Activated naive CD4-positive, alpha-beta T cell treated with anti-CD3 and anti-CD28 coated beads, Interleukin-2, amount 50 U/mL, for 72 hours (primary cell): ENCODE measurements around the gene CPEB4. TPM values are rescaled to one million over a fixed set of nuclear protein-coding genes. Genes with fewer than 3 reads are reported as not detected.
A peak's percentile ranks its signal among the peaks of the same experiment; 100 is the strongest.

Experiments used
- ATAC-seq, 2 donors: fragments of 150-1000 bp; cut with Tn5 transposase; 2 replicates each; pipeline ENCODE4 v1.10.0; 2021; ENCODE audit warnings: mild to moderate bottlenecking in 2 of 2, moderate library complexity in 2 of 2
- DNase-seq, 2 donors: peaks; one replicate each; pipeline ENCODE4 v3.0.0; 2021 to 2022; ENCODE audit warnings: low spot score in 2 of 2
- H3K27ac Mint-ChIP-seq, 2 donors: one replicate each; pipeline ENCODE4 v1.8.0; 2022; ENCODE audit warnings: mild to moderate bottlenecking in 2 of 2, mixed read lengths in 2 of 2
- H3K36me3 Mint-ChIP-seq, 2 donors: one replicate each; pipeline ENCODE4 v1.8.0; 2022; ENCODE audit warnings: mixed read lengths in 2 of 2
- H3K9me3 Mint-ChIP-seq, 2 donors: one replicate each; pipeline ENCODE4 v1.8.0; 2022; ENCODE audit warnings: mixed read lengths in 2 of 2
- total RNA-seq, 2 donors: library from RNA; stranded (reverse); gene quantifications; one replicate each; pipeline ENCODE4 v1.2.3, GENCODE V29; 2022

Gene CPEB4
- total RNA-seq, 2 donors from 2014 or later, result 11.8 to 25.0 TPM

DNA sequence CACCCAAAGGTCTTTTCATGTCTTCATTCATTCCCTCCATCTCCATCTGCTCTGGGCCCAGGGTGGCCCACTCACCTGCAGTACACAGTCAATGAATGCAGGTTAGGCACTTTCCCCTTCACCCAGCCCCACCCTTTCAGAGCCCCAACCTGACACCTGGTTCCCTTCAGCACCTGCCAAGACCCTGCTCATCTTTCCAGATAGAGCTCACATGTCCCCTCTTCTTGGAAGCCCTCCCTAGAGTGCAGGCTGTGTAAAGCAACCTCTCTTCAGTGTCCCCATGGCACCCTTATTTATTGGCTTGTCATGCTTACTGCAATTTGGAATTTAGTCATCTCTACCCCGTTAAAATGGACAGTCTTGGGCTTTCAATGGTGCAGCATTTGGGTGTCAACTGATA, 13.0 kb upstream of the CPEB4 start:
- ATAC-seq (no peak), DNase-seq (no peak)
- no peaks in the 10 kb centered on the region for H3K36me3 Mint-ChIP-seq
- no peaks in the 10 kb centered on the region for H3K9me3 Mint-ChIP-seq
- H3K27ac Mint-ChIP-seq, result no peak overlapping the region

DNA sequence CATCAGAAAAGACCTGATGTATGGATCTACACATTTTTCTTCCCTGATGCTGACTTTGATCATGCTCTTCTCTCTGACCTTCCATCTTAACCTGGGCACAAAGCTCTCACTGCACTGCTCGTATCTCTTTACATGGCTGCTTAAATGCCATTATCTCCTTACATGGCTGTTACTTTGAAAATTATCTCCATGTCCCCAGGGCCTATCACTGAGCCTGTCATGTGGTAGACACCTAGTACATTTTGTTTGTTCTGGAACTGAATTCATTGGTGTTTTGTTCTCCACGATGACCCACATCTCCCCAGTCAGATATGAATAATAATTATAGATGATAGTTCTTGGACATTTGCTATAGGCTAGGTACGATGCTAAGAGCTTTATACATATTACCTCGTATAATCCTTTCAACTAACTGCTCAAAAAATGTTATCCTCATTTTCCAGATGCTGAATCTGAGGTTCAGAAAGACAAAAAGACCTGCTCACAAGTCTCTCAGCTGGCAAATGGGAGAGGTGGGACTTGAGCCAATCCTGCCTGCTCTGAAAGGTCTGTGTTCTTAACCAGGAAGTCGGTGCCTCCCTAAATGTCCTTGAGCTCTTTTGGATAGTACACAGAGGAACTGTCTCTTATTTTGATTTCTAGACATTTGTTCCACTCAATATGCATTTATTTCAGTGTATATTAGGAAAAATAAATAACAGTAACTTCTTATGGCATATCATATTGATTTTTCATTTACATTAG, 9.8 kb upstream of the CPEB4 start:
- Mint-ChIP-seq H3K36me3 (peaks cover 2 to 14% of the 10 kb centered on the region in 2 donors), H3K27ac (no peak overlapping the region), H3K9me3 (peaks cover 10 to 15% of the 10 kb centered on the region in 2 donors)
- ATAC-seq, result no peak
- no peak for DNase-seq

GRCh38 chr5:173880306-173880985, 7.7 kb upstream of the CPEB4 start:
- ATAC-seq (no peak), DNase-seq (no peak)
- H3K27ac Mint-ChIP-seq, result no peak overlapping the region
- peaks cover 18 to 26% of the 10 kb centered on the region in 2 donors for H3K9me3 Mint-ChIP-seq
- peaks cover 5 to 27% of the 10 kb centered on the region in 2 donors for H3K36me3 Mint-ChIP-seq

DNA sequence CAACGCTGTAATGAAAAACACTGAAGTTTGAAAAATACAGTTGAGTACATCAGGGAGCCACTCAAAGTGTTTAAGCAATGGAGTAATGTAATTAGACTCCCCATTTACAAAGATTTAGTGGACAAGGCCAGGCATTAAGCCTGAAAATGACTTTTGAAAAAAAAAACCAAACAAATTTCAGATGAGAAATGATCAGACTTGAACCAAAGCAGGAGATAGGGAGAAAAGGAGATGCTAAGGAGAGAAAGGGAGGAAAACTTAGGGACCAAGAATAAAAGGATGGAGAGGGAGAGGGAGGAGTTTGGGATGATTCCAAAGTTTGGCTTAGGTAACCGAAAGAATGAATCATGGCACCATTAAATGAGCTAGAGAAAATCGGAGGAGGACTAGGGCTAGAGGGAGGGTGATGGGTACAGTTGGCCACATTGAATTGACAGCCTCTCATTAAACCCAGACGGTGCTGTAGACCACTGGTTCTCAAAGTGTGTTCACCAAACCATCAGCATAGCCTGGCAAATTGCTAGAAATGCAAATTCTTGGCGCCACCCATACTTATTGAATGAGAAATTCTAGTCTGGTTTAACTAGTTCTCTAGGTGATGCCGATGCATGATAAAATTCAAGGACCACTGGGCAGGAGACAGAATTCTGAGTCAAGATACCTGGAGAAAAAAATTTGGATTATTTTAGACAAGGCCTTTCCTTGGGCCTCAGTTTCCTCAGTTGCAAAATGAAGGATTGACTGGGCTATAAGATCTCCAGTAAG, 6.2 kb upstream of the CPEB4 start:
- H3K27ac Mint-ChIP-seq, result no peak overlapping the region

GRCh38 chr5:173882632-173883031, 5.5 kb upstream of the CPEB4 start:
- Mint-ChIP-seq H3K9me3 (peaks cover 26 to 45% of the 10 kb centered on the region in 2 donors), H3K36me3 (peaks cover 5 to 33% of the 10 kb centered on the region in 2 donors), H3K27ac (no peak overlapping the region)
- no peak for DNase-seq
- ATAC-seq, result peak in 1 of 2 donors; percentile 44

More for the DNA sequence above, 6.2 kb upstream of the CPEB4 start:
- Mint-ChIP-seq H3K36me3 (peaks cover 5 to 33% of the 10 kb centered on the region in 2 donors), H3K9me3 (peaks cover 26 to 42% of the 10 kb centered on the region in 2 donors)
- ATAC-seq, result no peak
- no peak for DNase-seq

DNA sequence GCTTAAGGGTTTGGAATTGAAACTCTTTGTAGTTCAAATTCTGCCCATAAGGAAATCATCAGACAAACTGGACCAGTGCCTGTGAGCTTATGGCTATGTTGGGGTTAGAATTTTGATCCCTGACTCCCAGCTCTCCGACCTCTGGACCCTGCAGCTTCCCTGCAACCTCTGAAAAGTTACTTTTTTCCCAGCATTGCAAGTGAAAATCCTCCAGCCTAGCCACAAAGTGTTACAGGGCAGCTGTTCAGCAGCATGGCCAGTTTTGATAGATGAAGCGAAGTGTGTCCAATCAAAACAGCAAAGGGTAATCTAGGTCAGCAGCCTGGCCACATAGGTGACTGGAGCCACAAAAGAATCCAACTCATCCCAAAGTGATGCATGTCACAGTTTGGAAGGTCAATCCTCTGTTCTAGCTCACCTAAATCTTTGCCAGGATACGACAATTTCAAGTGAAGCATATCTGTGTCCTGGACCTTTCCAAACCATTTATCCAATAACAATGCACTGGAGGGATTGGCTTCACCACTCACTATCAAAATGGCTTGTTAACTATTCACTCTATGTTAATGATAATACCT, 4.7 kb upstream of the CPEB4 start:
- no peak for ATAC-seq
- peaks cover 5 to 38% of the 10 kb centered on the region in 2 donors for H3K36me3 Mint-ChIP-seq
- peaks cover 26 to 45% of the 10 kb centered on the region in 2 donors for H3K9me3 Mint-ChIP-seq
- H3K27ac Mint-ChIP-seq, result peak overlapping the region in 1 of 2 donors; percentile 54
- DNase-seq, result no peak

DNA sequence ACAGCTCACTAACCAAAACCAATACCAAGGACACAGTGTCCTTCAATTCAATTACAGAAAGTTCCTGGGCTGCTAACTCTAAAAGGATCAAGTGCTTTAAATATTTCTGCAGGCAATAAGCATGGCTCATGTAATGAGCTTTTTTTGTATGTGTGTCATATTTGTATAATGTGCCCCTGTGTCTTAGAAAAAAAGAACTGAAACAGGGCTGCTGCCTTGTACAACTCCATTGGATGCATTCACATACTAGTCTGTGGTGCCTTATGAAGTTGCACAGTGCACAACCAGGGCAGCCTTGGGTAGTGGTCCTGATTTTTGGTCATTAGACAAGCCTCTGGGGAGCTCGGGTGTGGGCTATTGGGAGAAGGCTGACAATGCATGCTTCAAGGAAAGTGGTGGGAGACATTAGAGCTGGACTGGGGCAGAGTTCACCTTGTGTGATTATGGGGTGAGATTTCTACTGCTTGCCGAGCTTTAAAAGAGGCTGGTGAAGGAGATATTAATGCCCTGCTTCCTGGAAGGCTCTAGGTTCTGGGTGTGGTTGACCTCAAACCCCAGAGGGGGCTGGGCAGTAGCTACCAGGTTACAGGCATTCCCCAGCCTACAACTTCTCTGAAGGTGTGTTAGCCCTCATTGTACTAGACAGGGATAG, 3.6 kb upstream of the CPEB4 start:
- ATAC-seq, result no peak

DNA sequence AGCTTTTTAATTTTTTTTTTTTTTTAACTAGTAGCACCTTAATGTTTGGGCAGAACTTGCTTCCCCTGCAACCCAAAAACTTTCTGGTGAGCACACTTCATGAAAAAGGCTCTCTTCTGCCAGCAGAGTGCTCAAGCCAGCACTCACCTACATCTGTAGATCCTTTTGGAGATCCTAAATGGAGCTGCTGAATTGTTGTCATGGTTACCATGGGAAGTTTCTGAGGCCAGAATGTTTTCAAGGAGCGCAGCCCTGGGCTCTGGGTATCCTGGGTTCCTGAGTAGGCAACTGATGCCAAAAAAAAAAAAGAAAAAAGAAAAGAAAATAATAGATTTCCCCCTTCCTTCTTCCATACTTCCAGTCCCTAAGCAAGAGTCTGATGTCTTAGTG, 3.1 kb upstream of the CPEB4 start:
- DNase-seq (no peak), ATAC-seq (no peak)
- peak overlapping the region in 1 of 2 donors; percentile 74 for H3K27ac Mint-ChIP-seq
- peaks cover 5 to 39% of the 10 kb centered on the region in 2 donors for H3K36me3 Mint-ChIP-seq
- H3K9me3 Mint-ChIP-seq, result peaks cover 26 to 45% of the 10 kb centered on the region in 2 donors

More for the DNA sequence above, 3.6 kb upstream of the CPEB4 start:
- Mint-ChIP-seq H3K9me3 (peaks cover 26 to 45% of the 10 kb centered on the region in 2 donors), H3K27ac (peak overlapping the region in 1 of 2 donors; percentile 51), H3K36me3 (peaks cover 5 to 39% of the 10 kb centered on the region in 2 donors)
- no peak for DNase-seq

- ATAC-seq (no peak), DNase-seq (no peak)
- peaks cover 5 to 39% of the 10 kb centered on the region in 2 donors for H3K36me3 Mint-ChIP-seq
- H3K27ac Mint-ChIP-seq, result peak overlapping the region in 1 of 2 donors; percentile 74
- peaks cover 26 to 45% of the 10 kb centered on the region in 2 donors for H3K9me3 Mint-ChIP-seq
These were observed 2.6 kb upstream of the CPEB4 start for GRCh38 chr5:173885475-173886010.

- H3K27ac Mint-ChIP-seq, result peak overlapping the region in 1 of 2 donors; percentile 74
These were observed 2.0 kb upstream of the CPEB4 start for GRCh38 chr5:173886150-173886549.

GRCh38 chr5:173888473-173889131, 453 bp downstream of the CPEB4 start:
- no peak for DNase-seq

More at GRCh38 chr5:173886150-173886549, 2.0 kb upstream of the CPEB4 start:
- Mint-ChIP-seq H3K36me3 (peaks cover 5 to 39% of the 10 kb centered on the region in 2 donors), H3K9me3 (peaks cover 26 to 45% of the 10 kb centered on the region in 2 donors)
- DNase-seq, result no peak
- ATAC-seq, result no peak

DNA sequence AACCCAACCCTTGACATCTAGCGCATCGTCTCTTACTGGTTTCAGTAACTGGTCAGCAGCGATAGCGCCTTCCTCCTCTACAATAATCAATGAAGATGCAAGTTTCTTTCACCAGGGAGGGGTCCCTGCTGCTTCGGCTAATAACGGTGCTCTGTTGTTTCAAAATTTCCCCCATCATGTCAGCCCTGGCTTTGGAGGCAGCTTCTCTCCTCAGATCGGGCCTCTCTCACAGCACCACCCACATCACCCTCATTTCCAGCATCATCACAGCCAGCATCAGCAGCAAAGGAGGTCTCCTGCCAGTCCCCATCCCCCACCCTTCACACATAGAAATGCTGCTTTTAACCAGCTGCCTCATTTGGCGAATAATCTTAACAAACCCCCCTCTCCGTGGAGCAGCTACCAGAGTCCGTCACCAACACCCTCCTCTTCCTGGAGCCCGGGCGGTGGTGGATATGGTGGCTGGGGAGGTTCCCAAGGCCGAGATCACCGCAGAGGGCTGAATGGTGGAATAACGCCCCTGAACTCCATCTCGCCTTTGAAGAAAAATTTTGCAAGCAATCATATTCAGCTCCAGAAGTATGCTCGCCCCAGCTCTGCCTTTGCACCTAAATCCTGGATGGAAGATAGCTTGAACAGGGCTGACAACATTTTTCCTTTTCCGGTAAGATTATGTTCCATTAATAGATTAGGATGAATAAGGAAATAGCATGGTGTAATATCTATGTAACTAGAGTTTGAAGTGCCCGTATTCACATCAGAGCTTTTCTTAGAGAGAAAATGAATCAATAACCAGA, 2.2 kb downstream of the CPEB4 start:
- no peak for ATAC-seq
- Mint-ChIP-seq H3K27ac (peak overlapping the region in 1 of 2 donors; percentile 15), H3K9me3 (peaks cover 7 to 20% of the 10 kb centered on the region in 2 donors), H3K36me3 (peaks cover 0 to 12% of the 10 kb centered on the region in 2 donors)
- DNase-seq, result no peak

More at GRCh38 chr5:173888473-173889131, 453 bp downstream of the CPEB4 start:
- Mint-ChIP-seq H3K36me3 (peaks cover 1 to 22% of the 10 kb centered on the region in 2 donors), H3K27ac (peak overlapping the region in 1 of 2 donors; percentile 94), H3K9me3 (peaks cover 13 to 29% of the 10 kb centered on the region in 2 donors)
- no peak for ATAC-seq

- peaks cover 0 to 6% of the 10 kb centered on the region in 2 donors for H3K36me3 Mint-ChIP-seq
- no peak for DNase-seq
- no peak for ATAC-seq
- no peak overlapping the region for H3K27ac Mint-ChIP-seq
- H3K9me3 Mint-ChIP-seq, result peaks cover 0 to 9% of the 10 kb centered on the region in 2 donors
These were observed 3.4 kb downstream of the CPEB4 start for GRCh38 chr5:173891308-173892116.

DNA sequence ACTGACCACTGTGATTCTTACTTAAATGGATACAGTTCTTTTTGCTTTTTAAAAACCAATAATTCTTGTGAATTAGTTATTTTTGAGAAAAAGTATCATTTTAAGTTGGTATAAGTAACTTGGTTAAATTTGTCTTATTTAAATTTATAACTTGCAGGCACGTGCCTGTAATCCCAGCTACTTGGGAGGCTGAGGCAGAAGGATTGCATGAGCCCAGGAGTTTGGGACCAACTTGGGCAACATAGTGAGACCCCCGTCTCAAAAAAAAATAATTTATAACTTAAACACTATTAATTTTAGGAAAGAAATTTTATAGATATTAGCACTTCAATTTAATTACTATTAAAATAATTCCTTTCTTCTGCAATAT, 5.0 kb downstream of the CPEB4 start:
- Mint-ChIP-seq H3K36me3 (peaks cover 0 to 3% of the 10 kb centered on the region in 2 donors), H3K27ac (no peak overlapping the region), H3K9me3 (no peaks in the 10 kb centered on the region)
- DNase-seq (no peak), ATAC-seq (no peak)
